GM10847 (cell line): ENCODE results near the gene INPP4B.

Experiments used
- POLR2A ChIP-seq: IDR thresholded peaks from 2 replicates; pipeline ENCODE4 v1.6.1; 2011; ENCODE audit not compliant: insufficient read length; ENCODE audit errors: extremely low read depth

Gene INPP4B

GRCh38 chr4:142369141-142369540 is 477.0 kb downstream of the INPP4B start:
- TF ChIP-seq POLR2A = no peak

DNA sequence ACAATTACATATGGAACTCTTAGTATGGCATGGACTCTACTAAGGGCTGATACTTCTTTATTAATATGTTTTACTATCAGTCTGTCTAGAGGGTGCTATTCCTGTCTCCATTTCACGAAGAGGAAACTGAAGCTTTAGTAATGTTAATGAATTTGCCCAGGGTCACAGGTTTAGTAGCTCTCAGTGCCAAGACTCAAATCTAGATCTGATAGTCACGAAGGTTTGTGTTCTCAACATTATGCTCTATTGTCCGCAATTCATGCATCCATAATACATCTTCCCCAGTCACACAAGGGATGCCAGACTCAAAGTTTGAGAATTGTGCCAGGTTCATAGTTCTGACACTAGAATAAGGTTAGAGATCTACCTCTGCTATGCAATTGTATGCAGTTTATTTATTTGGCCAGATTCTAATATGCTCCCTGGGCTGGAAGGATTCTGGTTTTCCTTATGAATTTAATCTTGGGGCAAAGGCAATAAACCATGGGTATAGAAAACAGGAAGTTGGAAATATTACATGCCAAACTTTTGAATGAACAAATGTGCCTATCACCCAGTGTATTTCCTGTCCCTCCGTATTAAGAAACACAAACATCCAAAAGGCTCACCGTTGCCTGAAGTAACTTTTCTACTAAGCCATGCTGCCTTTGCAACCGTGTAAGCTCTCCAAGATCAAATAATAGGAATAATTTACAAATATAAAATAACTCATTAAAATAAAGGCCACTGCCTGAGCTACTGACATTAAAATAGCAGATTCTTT is 478.5 kb downstream of the INPP4B start:
- TF ChIP-seq POLR2A = no peak

- no peak for TF ChIP-seq POLR2A
Measured at GRCh38 chr4:142366769-142367181, 479.3 kb downstream of the INPP4B start.

DNA sequence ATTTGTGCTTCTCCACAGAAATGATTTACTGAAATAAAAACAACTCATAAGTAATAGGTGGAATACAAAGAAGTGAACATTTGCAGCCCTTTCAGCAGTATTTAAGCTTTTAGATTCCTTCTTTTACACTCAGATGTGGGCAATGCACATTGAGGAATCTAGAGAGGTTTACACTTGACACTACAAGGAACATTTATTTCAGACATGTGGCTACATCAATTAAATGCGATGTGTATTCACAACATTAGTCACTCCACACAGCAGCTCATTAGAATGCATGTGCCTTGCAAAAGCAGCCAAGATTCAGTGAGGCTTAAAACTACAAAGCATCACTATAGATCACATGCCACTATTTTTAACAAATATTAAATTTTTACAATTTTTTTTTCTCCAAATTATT is 480.7 kb downstream of the INPP4B start:
- TF ChIP-seq POLR2A = no peak

- TF ChIP-seq POLR2A = no peak
Measured at GRCh38 chr4:142363686-142364085, 482.4 kb downstream of the INPP4B start.

GRCh38 chr4:142361981-142362380 is 484.1 kb downstream of the INPP4B start:
- TF ChIP-seq POLR2A = no peak

DNA sequence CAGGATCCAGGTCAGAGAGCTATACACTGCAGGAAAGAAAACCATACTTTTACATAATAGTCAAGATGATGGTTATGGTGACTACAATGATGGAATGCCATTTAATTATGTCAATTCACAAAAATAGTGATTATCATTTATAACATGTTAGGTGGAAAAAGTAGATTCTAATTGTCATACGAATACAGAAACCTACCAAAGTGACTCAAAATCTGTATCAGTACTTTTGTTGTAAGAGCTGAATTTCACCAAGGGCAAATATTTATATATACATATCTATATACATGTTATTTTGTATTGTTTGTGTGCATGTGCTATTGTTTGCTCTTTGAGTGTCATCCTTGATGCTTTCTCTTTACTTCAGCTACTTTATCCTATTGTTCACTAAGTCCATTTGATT is 485.4 kb downstream of the INPP4B start:
- TF ChIP-seq POLR2A = no peak

- TF ChIP-seq POLR2A = no peak
Measured at GRCh38 chr4:142358656-142359055, 487.4 kb downstream of the INPP4B start.

DNA sequence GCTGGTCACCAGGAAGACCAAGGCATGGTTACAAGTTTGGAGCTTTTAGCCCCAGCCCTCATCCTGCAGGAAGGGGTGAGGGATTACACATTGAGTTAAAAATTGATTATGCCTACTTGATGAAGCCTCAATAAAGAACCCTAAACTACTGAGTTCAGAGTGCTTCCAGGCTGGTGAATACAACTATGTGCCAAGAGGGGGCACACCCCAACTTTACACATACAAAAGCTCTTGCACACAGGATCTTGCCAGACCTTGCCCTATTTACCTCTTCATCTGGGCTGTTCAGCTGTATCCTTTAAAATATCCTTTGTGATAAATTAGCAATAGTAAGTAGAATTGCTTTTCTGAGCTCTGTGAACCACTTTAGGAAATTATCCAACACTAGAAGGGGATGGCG is 489.3 kb downstream of the INPP4B start:
- TF ChIP-seq POLR2A = no peak

- TF ChIP-seq POLR2A = no peak
Measured at GRCh38 chr4:142356118-142356759, 489.9 kb downstream of the INPP4B start.

DNA sequence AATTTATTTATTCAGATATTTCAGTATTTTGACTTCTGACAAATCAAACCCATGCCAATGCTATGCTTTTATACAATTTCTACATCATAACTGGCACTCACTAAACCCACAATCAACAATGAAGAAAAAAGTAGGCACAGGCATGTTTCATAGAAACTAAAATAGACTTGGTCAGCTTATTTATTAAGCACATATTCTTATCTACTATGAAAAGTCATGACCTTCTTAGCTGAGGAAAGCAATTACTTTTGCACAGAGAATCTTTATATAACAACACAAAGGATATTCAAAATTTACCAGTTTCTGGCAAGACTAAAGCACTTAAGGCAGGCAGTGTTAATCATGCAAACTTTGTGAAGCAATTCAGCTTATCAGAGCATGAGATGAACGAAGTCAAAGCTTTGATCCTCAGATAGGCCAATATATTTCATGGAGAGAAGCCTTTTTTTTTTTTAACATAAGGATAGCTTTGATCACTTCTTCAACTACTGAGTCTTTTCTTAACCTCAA is 490.6 kb downstream of the INPP4B start:
- no peak for TF ChIP-seq POLR2A

DNA sequence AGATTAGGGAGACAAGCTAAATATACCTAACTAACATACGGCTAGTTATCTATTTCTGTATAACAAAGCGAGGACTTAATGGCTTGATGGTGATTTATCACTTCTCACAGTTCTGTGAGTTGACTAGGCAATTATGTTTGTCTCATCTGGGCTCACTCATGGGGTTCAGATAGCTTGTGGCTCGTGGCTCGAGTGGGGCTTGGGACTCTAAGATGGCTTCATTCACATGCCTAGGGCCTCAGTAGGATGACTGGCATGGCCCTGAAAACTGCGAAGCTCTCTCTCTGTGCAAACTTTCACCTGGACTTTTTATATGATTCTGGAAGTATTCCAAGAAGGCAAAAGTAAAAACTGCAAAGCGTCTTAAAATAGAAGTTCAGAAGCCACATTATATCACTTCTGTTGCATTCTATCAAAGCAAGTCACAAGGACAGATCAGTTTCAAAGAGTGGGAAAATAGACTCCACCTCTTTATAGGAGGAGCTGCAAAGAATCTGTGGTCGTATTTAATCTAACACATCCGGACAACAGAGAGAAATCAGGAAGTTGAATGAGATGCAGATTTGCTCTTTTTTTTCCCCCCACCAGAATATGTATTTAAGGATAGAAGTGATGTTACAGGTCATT is 491.2 kb downstream of the INPP4B start:
- TF ChIP-seq POLR2A = no peak

DNA sequence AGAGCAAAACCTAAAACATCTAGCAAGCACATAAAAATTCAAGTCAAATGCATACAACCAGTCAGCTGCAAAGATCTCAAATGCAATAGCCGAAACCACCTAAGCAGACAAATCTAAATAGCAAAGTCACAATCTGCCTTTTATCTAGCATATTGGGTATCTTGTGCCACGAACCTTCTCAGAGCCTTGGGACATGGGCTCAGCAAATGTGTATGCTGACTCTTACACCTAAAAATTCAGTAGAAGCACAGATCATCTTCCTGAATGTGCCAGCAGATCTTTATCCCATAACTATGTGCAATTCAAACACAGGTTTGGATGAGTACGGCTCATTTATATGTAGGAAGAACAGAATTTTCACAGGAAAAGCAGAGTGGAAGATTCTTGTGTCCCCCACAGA is 492.1 kb downstream of the INPP4B start:
- no peak for TF ChIP-seq POLR2A

- no peak for TF ChIP-seq POLR2A
Measured at GRCh38 chr4:142353149-142353738, 492.9 kb downstream of the INPP4B start.

DNA sequence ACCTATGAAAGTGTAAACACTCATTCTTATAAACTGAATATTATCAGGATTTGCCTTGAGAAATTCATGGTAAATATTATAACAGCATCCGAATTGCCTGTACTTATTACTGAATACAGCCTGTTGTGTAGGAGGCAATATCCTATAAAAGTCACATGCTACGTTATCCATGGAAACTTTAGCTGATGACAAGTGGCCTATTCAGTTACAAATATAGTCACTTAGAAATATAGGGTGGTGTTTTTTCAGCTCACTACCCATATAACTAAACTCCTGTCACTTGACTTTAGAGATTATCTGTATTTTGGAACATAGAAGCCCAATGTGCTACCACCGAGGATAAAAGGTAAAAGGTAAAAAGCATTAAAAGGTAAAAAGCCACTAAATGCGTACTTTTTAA is 493.4 kb downstream of the INPP4B start:
- TF ChIP-seq POLR2A = no peak

- TF ChIP-seq POLR2A = no peak
Measured at GRCh38 chr4:142351958-142352357, 494.1 kb downstream of the INPP4B start.
